Fibroblast of lung (primary cell): ENCODE measurements around the gene TWIST2. TPM values are rescaled to one million over a fixed set of nuclear protein-coding genes. Genes with fewer than 3 reads are reported as not detected.

ENCODE experiments used
- DNase-seq, 2 donors: peaks; one replicate each; pipeline versions ENCODE4 v3.0.0 to v3.0.0-alpha.2; 2010; ENCODE audit warnings: low read depth in 2 of 2
- H2AFZ ChIP-seq: 2 replicates; pipeline ENCODE4 v1.5.1; 2012; ENCODE audit warnings: low read length, control low read depth, inconsistent platforms
- H3K27ac ChIP-seq: 2 replicates; pipeline ENCODE4 v1.5.1; 2011; ENCODE audit warnings: low read length, control low read depth; ENCODE audit not compliant: insufficient read depth
- H3K27me3 ChIP-seq: 2 replicates; pipeline ENCODE4 v1.5.1; 2011; ENCODE audit warnings: mild to moderate bottlenecking, low read length; ENCODE audit not compliant: control insufficient read depth, insufficient read depth
- H3K36me3 ChIP-seq: 2 replicates; pipeline ENCODE4 v1.5.1; 2011; ENCODE audit warnings: low read length; ENCODE audit not compliant: control insufficient read depth, insufficient read depth
- H3K4me1 ChIP-seq: 2 replicates; pipeline ENCODE4 v1.5.1; 2011; ENCODE audit warnings: low read length; ENCODE audit not compliant: control insufficient read depth, insufficient read depth; ENCODE audit errors: extremely low read depth
- H3K4me2 ChIP-seq: 2 replicates; pipeline ENCODE4 v1.5.1; 2011; ENCODE audit warnings: low read length, control low read depth; ENCODE audit not compliant: insufficient read depth; ENCODE audit errors: extremely low read depth
- H3K4me3 ChIP-seq, 4 experiments: fragments of 200-600 bp in 1 of 4; sonication (generic) in 1 of 4; replicated peaks in 1 of 4; 2 replicates each; pipeline ENCODE4 v1.5.1; 2011 to 2016; ENCODE audit warnings: low read length in 4 of 4, low read depth in 3 of 4, mild to moderate bottlenecking in 3 of 4, control low read depth in 2 of 4, inconsistent platforms in 1 of 4, mixed read lengths in 1 of 4; ENCODE audit not compliant: insufficient read depth in 1 of 4; ENCODE audit errors: control extremely low read depth in 1 of 4
- H3K79me2 ChIP-seq: 2 replicates; pipeline ENCODE4 v1.5.1; 2012; ENCODE audit warnings: mild to moderate bottlenecking, low read length, inconsistent platforms; ENCODE audit not compliant: control insufficient read depth, insufficient read depth
- H3K9ac ChIP-seq: 2 replicates; pipeline ENCODE4 v1.5.1; 2011; ENCODE audit warnings: mild to moderate bottlenecking, low read length, control low read depth; ENCODE audit not compliant: insufficient read depth
- H3K9me3 ChIP-seq: 2 replicates; pipeline ENCODE4 v1.5.1; 2012; ENCODE audit warnings: low read depth, low read length; ENCODE audit not compliant: control insufficient read depth, insufficient read depth
- H4K20me1 ChIP-seq: 2 replicates; pipeline ENCODE4 v1.5.1; 2011; ENCODE audit warnings: low read length; ENCODE audit not compliant: control insufficient read depth, insufficient read depth; ENCODE audit errors: extremely low read depth
- EZH2 ChIP-seq: IDR thresholded peaks from 2 replicates; pipeline ENCODE4 v1.5.1; 2012; ENCODE audit warnings: low read length, control low read depth, mild to moderate bottlenecking; ENCODE audit errors: missing control alignments
- polyA plus RNA-seq, 2 donors: library from polyadenylated mRNA; depleted of rRNA in 1 of 2; stranded (reverse) in 1 of 2; unstranded in 1 of 2; fragments of >200 nt; gene quantifications; 2 replicates each; pipeline ENCODE4 v1.2.1, GENCODE V29; 2011 to 2012; ENCODE audit warnings: missing spikeins in 1 of 2
- total RNA-seq: library from RNA; depleted of rRNA; stranded (reverse); fragments of >200 nt; gene quantifications from 2 replicates; pipeline ENCODE4 v1.2.1, GENCODE V29; 2014
- TF ChIP-seq, protein P1 (sequence below), 2 donors: IDR thresholded peaks in 1 of 2; conservative IDR thresholded peaks in 1 of 2; 1 replicate in 1 of 2; 2 replicates in 1 of 2; pipeline ENCODE4 v1.5.1; 2011 to 2012; ENCODE audit warnings: low read length in 2 of 2, control low read depth in 1 of 2, inconsistent platforms in 1 of 2, low read depth in 1 of 2, mild to moderate bottlenecking in 1 of 2

TWIST2 gene
- total and polyA plus RNA-seq, 2 donors (not counting 1 experiment from before 2014, with no cell fraction given), result 85.2 to 118 TPM

DNA sequence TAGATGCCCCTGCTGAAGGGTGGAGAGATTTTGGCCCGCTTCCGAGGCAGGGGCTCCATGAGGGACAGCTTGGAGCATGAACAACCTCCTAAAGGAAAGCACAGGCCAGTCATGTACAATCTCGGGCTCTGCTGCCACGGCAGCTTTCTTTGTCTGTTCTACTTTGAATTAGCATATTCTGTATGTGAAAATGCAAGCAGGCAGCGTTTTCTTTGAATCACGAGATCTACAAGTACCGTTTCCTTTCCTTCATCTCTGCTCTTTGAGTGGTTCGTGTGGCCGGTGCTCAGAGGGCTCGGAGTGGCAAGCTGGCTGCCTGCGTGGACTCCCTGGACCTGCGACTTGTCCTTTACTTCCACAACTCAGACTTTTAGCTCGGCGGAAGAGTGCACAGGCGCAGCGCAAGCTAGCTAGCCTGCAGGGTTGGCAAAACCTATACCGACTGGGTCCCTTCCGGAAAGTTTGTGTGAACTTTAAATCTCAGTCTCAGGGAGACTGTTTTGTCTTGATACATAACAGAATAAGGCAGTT, 6.9 kb downstream of the TWIST2 start:
- H3K27me3 ChIP-seq, result no peaks in the 10 kb centered on the region
- no peak for TF ChIP-seq EZH2
- TF ChIP-seq, protein P1, sequence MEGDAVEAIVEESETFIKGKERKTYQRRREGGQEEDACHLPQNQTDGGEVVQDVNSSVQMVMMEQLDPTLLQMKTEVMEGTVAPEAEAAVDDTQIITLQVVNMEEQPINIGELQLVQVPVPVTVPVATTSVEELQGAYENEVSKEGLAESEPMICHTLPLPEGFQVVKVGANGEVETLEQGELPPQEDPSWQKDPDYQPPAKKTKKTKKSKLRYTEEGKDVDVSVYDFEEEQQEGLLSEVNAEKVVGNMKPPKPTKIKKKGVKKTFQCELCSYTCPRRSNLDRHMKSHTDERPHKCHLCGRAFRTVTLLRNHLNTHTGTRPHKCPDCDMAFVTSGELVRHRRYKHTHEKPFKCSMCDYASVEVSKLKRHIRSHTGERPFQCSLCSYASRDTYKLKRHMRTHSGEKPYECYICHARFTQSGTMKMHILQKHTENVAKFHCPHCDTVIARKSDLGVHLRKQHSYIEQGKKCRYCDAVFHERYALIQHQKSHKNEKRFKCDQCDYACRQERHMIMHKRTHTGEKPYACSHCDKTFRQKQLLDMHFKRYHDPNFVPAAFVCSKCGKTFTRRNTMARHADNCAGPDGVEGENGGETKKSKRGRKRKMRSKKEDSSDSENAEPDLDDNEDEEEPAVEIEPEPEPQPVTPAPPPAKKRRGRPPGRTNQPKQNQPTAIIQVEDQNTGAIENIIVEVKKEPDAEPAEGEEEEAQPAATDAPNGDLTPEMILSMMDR (conservative IDR thresholded peaks at IDR 0.05 in 1 of 2, IDR thresholded peaks at IDR 0.05 in 1 of 2; ENCODE audit: low read depth in 1 of 2, low read length in 2 of 2), result no peak
- no peak overlapping the region for H2AFZ ChIP-seq
- peak overlapping the region in 3 of 4 experiments; percentile 22 to 94 (median 28) for H3K4me3 ChIP-seq
- DNase-seq, result no peak
- no peaks in the 10 kb centered on the region for H3K9me3 ChIP-seq
- H4K20me1 ChIP-seq, result no peaks in the 10 kb centered on the region
- peaks cover 6% of the 10 kb centered on the region for H3K4me1 ChIP-seq
- H3K4me2 ChIP-seq, result peak overlapping the region; percentile 38
- H3K9ac ChIP-seq, result peak overlapping the region; percentile 25
- H3K36me3 ChIP-seq, result peaks cover 7% of the 10 kb centered on the region
- H3K27ac ChIP-seq, result peak overlapping the region; percentile 74
- peaks cover 99% of the 10 kb centered on the region for H3K79me2 ChIP-seq

DNA sequence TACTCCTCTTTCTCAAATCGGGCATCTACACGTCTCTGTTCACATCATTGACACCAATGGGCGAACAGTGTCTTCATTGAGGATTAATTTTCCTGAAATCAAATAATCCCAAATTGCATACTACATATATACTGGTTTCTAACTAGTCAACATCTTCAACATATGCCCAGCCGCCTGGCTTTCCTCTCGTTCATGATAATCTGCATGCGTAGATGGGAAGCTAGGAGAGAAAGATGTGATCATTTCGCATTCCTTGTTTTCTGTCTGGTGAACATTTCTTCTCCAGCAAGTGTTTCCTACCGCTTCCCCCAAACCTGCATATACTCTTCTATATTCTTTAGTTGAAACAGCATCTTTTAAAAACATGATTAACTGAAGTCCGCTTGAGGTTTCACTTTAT, 7.4 kb downstream of the TWIST2 start:
- Histone ChIP-seq H2AFZ (no peak overlapping the region), H3K4me2 (peak overlapping the region; percentile 38), H3K27ac (peak overlapping the region; percentile 74), H3K9ac (no peak overlapping the region), H3K27me3 (no peaks in the 10 kb centered on the region), H3K4me1 (peaks cover 6% of the 10 kb centered on the region), H3K36me3 (peaks cover 7% of the 10 kb centered on the region), H3K4me3 (peak overlapping the region in 3 of 4 experiments; percentile 22 to 94 (median 28)), H4K20me1 (no peaks in the 10 kb centered on the region), H3K9me3 (no peaks in the 10 kb centered on the region), H3K79me2 (peaks cover 99% of the 10 kb centered on the region)
- TF ChIP-seq, protein P1 (conservative IDR thresholded peaks at IDR 0.05 in 1 of 2, IDR thresholded peaks at IDR 0.05 in 1 of 2; ENCODE audit: low read depth in 1 of 2, low read length in 2 of 2), result no peak
- no peak for TF ChIP-seq EZH2
- no peak for DNase-seq

DNA sequence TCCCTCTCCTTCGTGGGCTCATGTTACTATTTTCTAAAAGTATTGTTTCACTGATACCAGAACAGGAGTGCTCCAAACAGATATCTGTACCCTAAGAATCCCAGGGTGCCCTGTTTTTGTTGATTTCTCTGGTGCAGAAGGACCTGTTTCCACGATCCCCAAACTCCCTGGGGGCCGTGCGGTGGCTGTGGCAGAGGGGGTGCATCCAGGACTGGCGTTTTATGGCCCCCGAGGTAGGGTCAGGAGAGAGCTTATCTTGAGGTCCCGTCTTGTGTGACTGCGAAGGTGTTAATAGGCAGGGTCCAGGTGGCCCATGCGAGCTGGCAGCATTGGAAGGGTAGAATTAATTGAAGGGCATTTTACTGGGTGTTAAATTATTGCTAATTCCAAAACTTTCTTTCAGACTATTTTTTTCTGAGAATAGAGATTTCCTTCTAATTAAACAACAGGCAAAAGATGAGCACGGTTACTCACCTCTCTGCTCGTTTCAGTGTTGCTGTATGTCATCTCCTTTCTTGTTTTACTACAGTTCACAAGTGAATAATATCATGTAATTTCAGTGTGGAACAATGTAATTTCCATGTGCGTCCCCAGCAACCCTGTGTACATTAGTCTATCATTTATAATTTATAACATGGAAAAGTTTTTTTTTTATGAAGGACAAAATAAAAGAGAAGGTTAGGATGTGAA, 8.2 kb downstream of the TWIST2 start:
- Histone ChIP-seq H2AFZ (no peak overlapping the region), H3K27ac (peak overlapping the region; percentile 74), H3K36me3 (peaks cover 7% of the 10 kb centered on the region), H3K4me1 (peaks cover 7% of the 10 kb centered on the region), H3K79me2 (peaks cover 98% of the 10 kb centered on the region), H3K4me3 (peak overlapping the region in 3 of 4 experiments; percentile 2 to 94 (median 3)), H3K27me3 (no peaks in the 10 kb centered on the region), H3K4me2 (peak overlapping the region; percentile 32), H3K9me3 (no peaks in the 10 kb centered on the region), H4K20me1 (no peaks in the 10 kb centered on the region), H3K9ac (no peak overlapping the region)
- TF ChIP-seq, protein P1 (conservative IDR thresholded peaks at IDR 0.05 in 1 of 2, IDR thresholded peaks at IDR 0.05 in 1 of 2; ENCODE audit: low read depth in 1 of 2, low read length in 2 of 2), result no peak
- no peak for TF ChIP-seq EZH2
- no peak for DNase-seq
